ENCODE data around the gene KIF18A. TPM values are rescaled to one million over a fixed set of nuclear protein-coding genes. Genes with fewer than 3 reads are reported as not detected.
A peak's percentile ranks its signal among the peaks of the same experiment; 100 is the strongest.

The KIF18A gene
- polyA plus RNA-seq, 1 experiment, result 5.0 TPM

DNA sequence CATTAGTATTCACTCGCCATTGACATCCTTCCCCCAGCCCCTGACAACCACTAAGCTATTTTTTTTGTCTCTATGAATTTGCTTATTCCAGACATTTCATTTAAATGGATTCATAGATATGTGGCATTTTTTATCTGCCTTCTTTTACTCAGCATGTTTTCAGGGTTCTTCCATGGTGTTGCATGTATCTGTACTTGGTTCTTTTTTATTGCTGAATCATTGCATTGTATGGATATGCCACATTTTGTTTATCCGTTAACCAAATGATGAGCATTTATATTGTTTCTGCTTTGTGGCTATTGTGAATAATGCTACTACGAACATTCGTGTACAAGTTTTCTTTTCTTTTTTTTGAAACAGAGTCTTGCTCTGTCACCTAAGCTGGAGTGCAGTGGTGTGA is 6.2 kb upstream of the KIF18A start:
- TF ChIP-seq CTCF (IDR thresholded peaks at IDR 0.05; ENCODE audit: insufficient read depth, low read depth, low read length), result no peak
- no peak for DNase-seq (ENCODE audit: low read depth)
- Histone ChIP-seq H3K27me3 (ENCODE audit: control insufficient read depth, insufficient read depth, low read length) (no peaks in the 10 kb centered on the region), H3K36me3 (ENCODE audit: control insufficient read depth, insufficient read depth, low read length) (no peaks in the 10 kb centered on the region), H3K4me3 (ENCODE audit: low read depth, low read length) (no peak overlapping the region)
- POLR2A ChIA-PET, result no interaction called here
- CTCF ChIA-PET, result no interaction called here

GRCh38 chr11:28110821-28111200 is 2.9 kb upstream of the KIF18A start:
- no peak for TF ChIP-seq CTCF (IDR thresholded peaks at IDR 0.05; ENCODE audit: insufficient read depth, low read depth, low read length)
- Histone ChIP-seq H3K27me3 (ENCODE audit: control insufficient read depth, insufficient read depth, low read length) (no peaks in the 10 kb centered on the region), H3K36me3 (ENCODE audit: control insufficient read depth, insufficient read depth, low read length) (no peaks in the 10 kb centered on the region), H3K4me3 (ENCODE audit: low read depth, low read length) (peak overlapping the region; percentile 62)
- DNase-seq (ENCODE audit: low read depth), result no peak
- CTCF ChIA-PET, result no interaction called here
- POLR2A ChIA-PET, result no interaction called here

DNA sequence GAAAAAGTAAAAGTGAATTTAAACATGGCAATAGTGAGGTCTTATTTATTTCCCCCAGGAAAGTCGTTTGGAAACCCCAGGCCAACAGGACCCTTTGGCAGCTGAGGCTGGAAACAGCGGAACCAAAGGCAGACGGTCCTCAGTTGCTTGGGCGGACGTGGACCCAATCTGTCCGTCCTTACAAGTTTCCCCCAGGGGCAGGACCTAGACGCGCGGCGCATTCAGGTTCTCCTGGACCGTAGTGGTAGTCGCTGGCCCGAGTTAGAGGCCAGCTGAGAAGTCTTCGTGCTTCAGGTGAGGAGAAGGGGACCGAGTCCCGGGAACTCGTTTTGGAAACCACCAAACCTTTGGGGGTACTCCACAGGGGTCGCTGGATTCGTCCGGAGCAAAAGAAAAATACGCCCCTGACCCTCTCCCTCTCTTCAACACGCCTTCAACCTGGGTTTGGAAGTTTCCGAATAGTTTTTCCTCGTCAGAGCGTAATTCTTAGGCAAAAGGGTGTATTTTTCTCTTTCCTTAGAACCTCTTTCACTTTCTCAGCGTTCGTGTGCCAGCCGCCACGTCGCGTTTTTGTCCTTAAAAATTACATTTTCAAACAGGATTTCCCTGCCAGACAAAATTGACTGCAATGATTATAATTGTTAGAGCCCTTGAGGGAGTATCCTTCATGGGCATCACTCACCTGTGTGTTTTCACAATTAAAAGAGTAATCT is 2.3 kb upstream of the KIF18A start:
- POLR2A ChIA-PET, result interaction anchor here (0.6 kb wide), 1 partner anchor 200 kb away, joined by 11 read pairs; no protein-coding TSS in a partner anchor
- CTCF ChIA-PET, result no interaction called here
- no peak for TF ChIP-seq CTCF (IDR thresholded peaks at IDR 0.05; ENCODE audit: insufficient read depth, low read depth, low read length)
- peak overlapping the region; percentile 62 for H3K4me3 ChIP-seq (ENCODE audit: low read depth, low read length)
- no peaks in the 10 kb centered on the region for H3K27me3 ChIP-seq (ENCODE audit: control insufficient read depth, insufficient read depth, low read length)
- no peaks in the 10 kb centered on the region for H3K36me3 ChIP-seq (ENCODE audit: control insufficient read depth, insufficient read depth, low read length)
- DNase-seq (ENCODE audit: low read depth), result no peak

- POLR2A ChIA-PET, result no interaction called here
- DNase-seq (ENCODE audit: low read depth), result no peak
- TF ChIP-seq CTCF (IDR thresholded peaks at IDR 0.05; ENCODE audit: insufficient read depth, low read depth, low read length), result no peak
- Histone ChIP-seq H3K36me3 (ENCODE audit: control insufficient read depth, insufficient read depth, low read length) (no peaks in the 10 kb centered on the region), H3K27me3 (ENCODE audit: control insufficient read depth, insufficient read depth, low read length) (no peaks in the 10 kb centered on the region), H3K4me3 (ENCODE audit: low read depth, low read length) (peak overlapping the region; percentile 55)
- CTCF ChIA-PET, result interaction anchor here (1.1 kb wide), 1 partner anchor 410 kb away, joined by 3 read pairs; no protein-coding TSS in a partner anchor
Measured at GRCh38 chr11:28108958-28109357, 1.0 kb upstream of the KIF18A start.

DNA sequence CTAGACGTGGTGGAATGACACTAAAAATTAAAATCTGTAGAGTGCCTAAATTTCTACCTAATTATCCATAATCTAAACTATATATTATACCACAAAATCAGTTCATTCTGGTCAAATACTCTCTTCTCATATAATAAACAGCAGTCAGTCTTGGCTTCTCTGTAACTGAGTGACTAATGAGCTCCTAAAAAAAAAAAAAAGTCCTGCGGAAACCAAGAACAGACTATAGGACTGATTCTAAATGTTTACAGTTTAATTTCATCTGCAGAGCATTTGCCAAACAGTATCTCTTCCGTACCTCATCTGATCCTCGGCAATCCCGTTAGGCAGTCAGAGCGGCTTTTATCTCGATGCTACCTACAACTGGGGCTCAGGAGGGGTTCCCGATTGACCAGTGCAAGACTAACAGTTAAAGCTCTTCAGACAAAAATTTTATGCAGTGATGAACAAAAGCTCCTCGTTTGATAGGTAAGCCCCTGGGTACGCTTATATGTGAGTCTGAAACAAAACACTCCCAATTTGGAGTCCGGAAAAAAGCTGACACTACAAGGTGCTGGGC is 686 bp downstream of the KIF18A start:
- POLR2A ChIA-PET, result interaction anchor here (0.5 to 1.4 kb wide), 7 partner anchors 25 to 422 kb away, joined by 3 to 5 read pairs (median 3); no protein-coding TSS in a partner anchor
- no peak for DNase-seq (ENCODE audit: low read depth)
- TF ChIP-seq CTCF (IDR thresholded peaks at IDR 0.05; ENCODE audit: insufficient read depth, low read depth, low read length), result no peak
- CTCF ChIA-PET, result interaction anchor here (0.8 to 1.3 kb wide), 4 partner anchors 17 to 408 kb away, joined by 3 read pairs; no protein-coding TSS in a partner anchor
- H3K27me3 ChIP-seq (ENCODE audit: control insufficient read depth, insufficient read depth, low read length), result no peaks in the 10 kb centered on the region
- no peaks in the 10 kb centered on the region for H3K36me3 ChIP-seq (ENCODE audit: control insufficient read depth, insufficient read depth, low read length)
- H3K4me3 ChIP-seq (ENCODE audit: low read depth, low read length), result peak overlapping the region; percentile 63
